GM21360 (cell line): ENCODE data around the gene TP53I13.

Source experiments
- ATAC-seq: cut with Tn5 transposase; IDR thresholded peaks from one replicate; pipeline ENCODE4 v1.9.1; 2021; ENCODE audit warnings: mild to moderate bottlenecking, moderate library complexity; ENCODE audit not compliant: unreplicated experiment

Gene TP53I13

GRCh38 chr17:29591737-29592608, 23.5 kb downstream of the TP53I13 start:
- no peak for ATAC-seq

GRCh38 chr17:29592850-29593551, 24.5 kb downstream of the TP53I13 start, which contains the start of gene ANKRD13B:
ANKRD13B (plus strand) TSS chr17:29593132; CDS start chr17:29593622, 490 bp downstream.
- no peak for ATAC-seq

- no peak for ATAC-seq
Measured at GRCh38 chr17:29593591-29594518, 25.4 kb downstream of the TP53I13 start.

GRCh38 chr17:29594519-29595090, 26.1 kb downstream of the TP53I13 start:
- no peak for ATAC-seq

- ATAC-seq, result no peak
Measured at GRCh38 chr17:29595107-29595942, 26.8 kb downstream of the TP53I13 start.

- no peak for ATAC-seq
Measured at GRCh38 chr17:29595943-29596774, 27.7 kb downstream of the TP53I13 start.

- no peak for ATAC-seq
Measured at GRCh38 chr17:29596811-29597210, 28.3 kb downstream of the TP53I13 start.

GRCh38 chr17:29597361-29598172, 29.1 kb downstream of the TP53I13 start:
- no peak for ATAC-seq

GRCh38 chr17:29603109-29603674, 34.7 kb downstream of the TP53I13 start:
- no peak for ATAC-seq

GRCh38 chr17:29607557-29608195, 39.2 kb downstream of the TP53I13 start:
- no peak for ATAC-seq

GRCh38 chr17:29608986-29609385, 40.5 kb downstream of the TP53I13 start:
- no peak for ATAC-seq

- no peak for ATAC-seq
Measured at GRCh38 chr17:29610395-29610794, 41.9 kb downstream of the TP53I13 start.

GRCh38 chr17:29611351-29612093, 43.0 kb downstream of the TP53I13 start:
- ATAC-seq, result no peak

- no peak for ATAC-seq
Measured at GRCh38 chr17:29612094-29612403, 43.5 kb downstream of the TP53I13 start.

GRCh38 chr17:29612404-29613280, 44.1 kb downstream of the TP53I13 start:
- ATAC-seq, result no peak
